Stimulated activated CD4-positive, alpha-beta T cell treated with anti-CD3 and anti-CD28 coated beads, Interleukin-12 subunit alpha, Interleukin-12 subunit beta, amount 100 ng/mL, for 4 hours (primary cell): Measurements from ENCODE around the gene IGSF11.
A peak's percentile ranks its signal among the peaks of the same experiment; 100 is the strongest.
"Not testable (repeated sequence)": the region's sequence is repeated elsewhere in the genome, so short reads cannot be mapped to it uniquely, and the experiment has no call there.

Experiments
- DNase-seq: peaks from one replicate; pipeline ENCODE4 v3.0.0-alpha.2; 2020

IGSF11 gene, protein sequence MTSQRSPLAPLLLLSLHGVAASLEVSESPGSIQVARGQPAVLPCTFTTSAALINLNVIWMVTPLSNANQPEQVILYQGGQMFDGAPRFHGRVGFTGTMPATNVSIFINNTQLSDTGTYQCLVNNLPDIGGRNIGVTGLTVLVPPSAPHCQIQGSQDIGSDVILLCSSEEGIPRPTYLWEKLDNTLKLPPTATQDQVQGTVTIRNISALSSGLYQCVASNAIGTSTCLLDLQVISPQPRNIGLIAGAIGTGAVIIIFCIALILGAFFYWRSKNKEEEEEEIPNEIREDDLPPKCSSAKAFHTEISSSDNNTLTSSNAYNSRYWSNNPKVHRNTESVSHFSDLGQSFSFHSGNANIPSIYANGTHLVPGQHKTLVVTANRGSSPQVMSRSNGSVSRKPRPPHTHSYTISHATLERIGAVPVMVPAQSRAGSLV

DNA sequence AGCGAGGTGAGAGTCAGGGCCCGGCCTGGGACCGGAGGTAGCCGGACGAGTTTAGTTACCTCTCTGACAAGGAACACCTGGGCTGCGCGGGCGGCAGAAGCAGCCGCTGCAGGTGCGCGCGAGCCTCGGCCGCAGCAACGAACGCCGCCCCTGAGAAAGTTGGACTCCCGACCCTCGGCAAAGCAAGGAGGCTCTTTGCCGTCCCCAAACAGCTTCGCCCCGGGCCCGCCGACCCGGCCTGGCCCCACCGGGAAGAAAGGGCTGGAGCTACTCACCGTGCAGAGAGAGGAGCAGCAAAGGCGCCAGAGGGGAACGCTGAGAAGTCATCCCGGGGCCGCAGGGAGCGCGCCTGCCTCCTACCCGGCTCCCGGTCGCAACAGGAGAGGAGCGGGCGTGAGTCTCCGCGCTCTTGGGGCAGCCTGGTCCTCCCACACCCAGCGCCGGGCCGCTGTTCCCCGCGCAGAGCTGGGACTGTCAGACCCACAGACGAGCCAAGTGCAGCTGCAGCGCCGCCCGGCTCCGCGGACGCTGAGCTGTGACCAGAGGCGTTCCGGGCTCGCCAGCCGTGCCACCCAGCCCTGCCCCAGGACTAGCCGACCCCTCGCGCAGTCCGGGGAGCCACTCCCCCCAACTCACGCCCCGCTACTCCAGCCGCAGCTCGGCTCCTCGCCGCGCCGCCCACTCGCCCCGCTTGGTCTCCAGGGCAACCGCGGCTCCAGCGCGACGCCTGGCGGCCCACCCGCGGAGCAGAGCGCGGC lies at the start of gene IGSF11:
TSS of gene IGSF11 (minus strand) at position 591 of the 758 bp plus-strand sequence. CDS start at position 327, 264 bp downstream.
- DNase-seq, result peak; percentile 73

GRCh38 chr3:119080364-119080763 lies 45.7 kb upstream of the IGSF11 start:
- no peak for DNase-seq

- DNase-seq, result no peak
These were observed 38.8 kb upstream of the IGSF11 start for GRCh38 chr3:119073258-119074001.

GRCh38 chr3:119072451-119072850 lies 37.8 kb upstream of the IGSF11 start:
- DNase-seq, result not testable (repeated sequence)

DNA sequence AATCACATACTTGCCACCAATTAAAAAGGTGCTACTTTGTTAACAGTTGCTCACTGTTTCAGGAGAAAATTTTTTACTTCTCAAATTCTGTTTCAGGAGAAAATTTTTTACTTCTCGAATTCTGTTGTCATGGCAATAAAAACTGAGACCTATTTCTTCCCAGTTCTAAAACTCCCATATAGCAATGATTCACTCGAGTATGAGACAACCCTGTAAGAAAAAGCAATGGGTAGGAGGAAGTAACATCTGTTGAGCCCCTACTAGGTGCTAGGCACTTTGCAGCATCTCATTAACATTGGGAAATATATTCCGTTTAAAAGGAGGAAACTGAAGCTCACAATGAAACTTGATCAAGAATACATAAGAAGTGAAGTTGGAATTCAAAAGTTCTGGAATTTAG lies 35.1 kb upstream of the IGSF11 start:
- DNase-seq, result no peak

- DNase-seq, result no peak
These were observed 28.8 kb upstream of the IGSF11 start for GRCh38 chr3:119063471-119063870.

GRCh38 chr3:119062892-119063291 lies 28.2 kb upstream of the IGSF11 start:
- DNase-seq, result no peak

DNA sequence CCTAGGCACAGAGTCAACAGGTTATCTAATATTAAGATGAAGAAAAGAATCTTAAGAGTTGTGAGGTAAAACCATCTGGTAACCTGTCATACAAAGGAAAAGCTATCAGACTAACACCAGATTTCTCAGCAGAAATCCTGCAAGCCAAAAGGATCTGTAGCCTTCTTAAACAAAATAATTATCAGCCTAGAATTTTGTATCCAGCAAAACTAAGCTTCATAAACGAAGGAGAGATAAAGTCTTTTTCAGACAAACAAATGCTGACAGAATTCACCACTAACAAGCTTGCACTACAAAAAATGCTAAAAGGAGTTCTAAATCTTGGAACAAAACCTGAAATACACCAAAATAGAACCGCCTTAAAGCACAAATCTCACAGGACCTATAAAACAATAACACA lies 9.9 kb upstream of the IGSF11 start:
- no peak for DNase-seq

- DNase-seq, result no peak
These were observed 7.5 kb upstream of the IGSF11 start for GRCh38 chr3:119042162-119042561.

GRCh38 chr3:119035014-119035346 lies 334 bp upstream of the IGSF11 start:
- no peak for DNase-seq

DNA sequence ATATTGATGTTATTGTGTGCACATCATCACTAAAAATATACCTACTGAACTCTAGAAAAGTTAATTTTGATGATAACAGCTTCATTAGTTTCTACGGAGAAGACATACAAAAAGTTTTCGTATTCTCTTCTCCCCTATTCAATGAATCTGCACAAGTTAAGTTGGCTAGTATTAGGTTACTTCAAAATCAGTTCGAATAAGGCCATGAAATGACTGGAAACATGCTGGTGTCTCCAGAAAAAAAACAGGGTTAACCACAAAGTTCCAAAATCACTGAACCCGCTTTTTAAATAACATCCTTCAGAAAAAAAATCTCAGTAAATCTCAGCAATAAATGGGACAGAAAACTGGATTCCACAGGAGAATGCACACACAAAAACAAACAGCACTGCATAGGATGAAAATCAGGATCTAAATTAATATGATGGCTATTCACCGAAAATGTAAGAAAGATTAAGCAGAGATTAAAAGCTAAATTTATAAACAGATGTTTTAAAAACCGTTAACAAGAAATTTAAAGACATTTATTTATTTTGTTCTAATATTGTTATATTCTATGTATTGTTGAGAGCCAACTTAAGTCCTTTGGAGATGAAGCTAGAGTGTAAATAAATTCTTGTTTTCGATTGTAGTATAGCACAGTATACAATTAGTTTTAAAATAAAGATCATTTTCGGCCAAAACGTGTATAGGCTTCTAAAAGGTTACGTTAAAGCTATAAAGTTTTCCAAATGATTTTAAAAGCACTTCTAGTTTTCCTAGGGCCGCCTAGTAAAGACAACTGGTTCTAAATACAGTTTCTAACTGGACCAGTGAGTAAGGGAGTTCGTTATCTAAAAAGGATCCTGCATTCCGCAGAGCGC lies 1.0 kb downstream of the IGSF11 start:
- DNase-seq, result no peak

GRCh38 chr3:119025171-119025795 lies 9.4 kb downstream of the IGSF11 start:
- no peak for DNase-seq

- no peak for DNase-seq
These were observed 14.7 kb downstream of the IGSF11 start for GRCh38 chr3:119019767-119020518.

GRCh38 chr3:119018690-119019463 lies 15.8 kb downstream of the IGSF11 start:
- no peak for DNase-seq

DNA sequence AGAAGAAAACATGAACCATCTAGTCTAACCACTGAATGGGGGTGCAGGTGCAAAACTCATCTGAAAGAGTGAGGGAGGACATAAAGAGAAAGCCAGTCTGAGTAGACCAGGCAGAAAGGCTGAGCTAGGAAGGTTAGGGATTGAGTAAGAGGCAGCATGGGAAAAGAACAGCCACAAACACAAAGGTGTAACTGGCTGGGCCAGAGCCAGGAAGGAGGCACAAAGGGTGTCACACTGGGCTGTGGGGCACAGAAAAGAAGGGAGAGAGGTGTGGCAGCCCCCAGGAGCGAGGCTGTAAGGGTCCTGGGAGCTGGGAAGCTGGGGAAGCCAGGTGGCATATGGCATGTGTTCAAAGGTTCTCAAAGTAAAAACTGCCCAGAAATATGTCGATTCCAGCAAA lies 18.7 kb downstream of the IGSF11 start:
- DNase-seq, result no peak

DNA sequence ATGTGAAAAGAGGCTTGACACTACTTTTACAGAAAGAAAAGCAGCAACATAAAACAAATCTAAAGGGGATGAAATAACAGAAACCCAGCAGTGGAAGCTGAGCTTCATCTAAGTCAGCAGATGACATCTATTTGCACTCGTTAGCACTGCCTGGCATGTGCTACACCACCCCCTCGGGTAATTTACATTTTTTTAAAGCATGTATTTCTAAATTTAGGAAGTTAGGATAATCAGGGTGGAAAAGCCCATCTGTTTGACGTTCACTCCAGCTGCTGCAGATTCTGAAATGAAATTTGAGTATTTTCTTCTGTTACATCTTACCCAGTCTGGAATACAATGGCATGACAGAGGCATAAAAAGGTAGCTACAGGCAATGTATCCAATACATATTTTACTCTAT lies 20.7 kb downstream of the IGSF11 start:
- no peak for DNase-seq

- no peak for DNase-seq
These were observed 23.1 kb downstream of the IGSF11 start for GRCh38 chr3:119011528-119011927.

DNA sequence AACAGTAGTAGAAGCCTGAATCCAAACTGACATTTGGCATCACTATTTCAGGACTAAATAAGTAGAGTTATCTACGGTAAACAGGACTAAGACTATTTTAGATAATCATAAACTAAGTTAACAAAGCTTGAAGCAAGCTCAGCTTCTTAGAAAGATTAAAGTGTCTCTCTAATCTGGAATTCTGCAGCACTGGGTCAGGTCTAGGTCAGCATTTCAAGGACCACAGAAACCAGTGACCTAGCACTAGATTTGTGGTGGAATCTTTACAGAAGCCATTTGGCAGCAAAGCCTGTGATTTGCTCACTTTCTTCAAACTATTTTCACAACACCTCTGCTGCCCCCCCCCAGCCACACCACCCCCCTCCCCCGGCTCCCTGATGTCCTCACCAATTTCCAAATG lies 37.5 kb downstream of the IGSF11 start:
- DNase-seq, result no peak

DNA sequence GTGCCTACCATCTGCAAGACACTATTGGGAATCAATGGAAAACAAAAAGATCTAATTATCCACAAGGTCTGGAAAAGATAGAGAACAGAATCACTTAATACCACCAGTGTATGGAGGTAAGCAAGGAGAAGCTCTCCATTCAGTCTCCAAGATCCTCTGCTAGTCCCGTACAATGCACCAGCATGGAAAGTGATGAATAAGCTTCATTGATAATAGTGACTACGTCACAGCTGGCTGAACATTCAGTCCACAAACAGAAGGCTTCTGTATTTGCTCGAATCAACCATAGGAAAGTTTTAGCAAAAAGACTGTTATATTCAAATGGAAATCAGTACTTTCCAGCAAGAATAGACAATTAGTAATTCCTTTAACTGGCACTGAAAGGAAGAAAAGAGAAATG lies 42.9 kb downstream of the IGSF11 start:
- DNase-seq, result no peak

DNA sequence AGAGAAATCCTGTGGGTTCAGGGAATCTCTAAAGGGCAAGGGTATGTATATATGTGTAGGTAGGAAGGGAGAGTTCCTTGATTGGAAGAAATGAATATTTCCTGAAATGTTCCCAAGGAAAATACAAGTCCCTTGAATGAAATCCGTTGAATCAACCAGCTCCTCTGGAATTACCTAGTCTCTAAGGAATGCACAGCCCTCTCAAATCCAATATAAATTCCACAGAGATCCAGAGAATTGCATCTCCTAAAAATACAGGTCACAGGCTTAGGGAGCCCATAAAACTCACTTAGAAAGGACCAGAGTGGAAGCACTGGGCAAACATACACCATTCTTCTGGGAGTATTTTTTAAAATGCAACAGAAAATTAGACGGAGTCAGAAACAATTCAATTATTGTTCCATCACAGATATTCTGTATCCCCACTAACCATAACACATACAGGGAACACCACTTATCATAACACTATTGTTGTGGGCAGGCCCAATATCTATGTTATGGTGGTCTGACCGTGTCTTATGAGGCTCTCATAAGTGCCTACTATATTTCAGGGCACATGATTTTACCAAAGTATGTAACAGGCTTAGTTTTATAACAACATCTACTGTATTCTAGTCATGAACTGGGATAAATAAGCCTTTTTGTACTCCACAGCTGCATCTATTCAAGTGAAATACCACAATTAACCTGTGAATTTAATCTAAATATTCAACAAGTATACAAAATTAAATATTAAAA lies 43.7 kb downstream of the IGSF11 start:
- no peak for DNase-seq
